ENCODE measurements around the gene GAPVD1.

DNA sequence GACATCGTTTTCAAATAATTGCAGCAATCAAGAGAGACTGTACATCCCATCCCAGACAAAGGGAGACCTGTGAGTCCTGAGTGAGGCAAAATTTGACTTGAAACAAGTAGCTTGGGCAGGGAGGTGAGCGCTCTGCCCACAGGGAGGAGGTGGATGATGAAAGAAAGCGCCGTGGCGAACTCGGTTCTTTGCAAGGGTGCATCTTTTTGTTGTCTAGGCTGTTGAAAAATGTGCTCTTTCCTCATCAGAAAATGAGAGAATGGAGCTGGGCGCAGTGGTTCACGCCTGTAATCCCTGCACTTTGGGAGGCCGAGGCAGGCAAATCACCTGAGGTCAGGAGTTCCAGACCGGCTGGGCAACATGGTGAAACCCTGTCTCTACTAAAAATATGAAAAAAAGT lies 150.5 kb downstream of the GAPVD1 start:
- TF ChIP-seq JAZF1 (CRISPR knock-in tag; IDR thresholded peaks at IDR 0.05), result no peak
- TF ChIP-seq CREB1 (CRISPR knock-in tag; IDR thresholded peaks at IDR 0.05), result no peak
- no peak for TF ChIP-seq E2F5 (CRISPR knock-in tag; IDR thresholded peaks at IDR 0.05)
- no peak for TF ChIP-seq NFYB (CRISPR knock-in tag; conservative IDR thresholded peaks at IDR 0.05; ENCODE audit: low read depth)
- no peak for TF ChIP-seq ETV6 (CRISPR knock-in tag; IDR thresholded peaks at IDR 0.05)
- TF ChIP-seq, protein P1, sequence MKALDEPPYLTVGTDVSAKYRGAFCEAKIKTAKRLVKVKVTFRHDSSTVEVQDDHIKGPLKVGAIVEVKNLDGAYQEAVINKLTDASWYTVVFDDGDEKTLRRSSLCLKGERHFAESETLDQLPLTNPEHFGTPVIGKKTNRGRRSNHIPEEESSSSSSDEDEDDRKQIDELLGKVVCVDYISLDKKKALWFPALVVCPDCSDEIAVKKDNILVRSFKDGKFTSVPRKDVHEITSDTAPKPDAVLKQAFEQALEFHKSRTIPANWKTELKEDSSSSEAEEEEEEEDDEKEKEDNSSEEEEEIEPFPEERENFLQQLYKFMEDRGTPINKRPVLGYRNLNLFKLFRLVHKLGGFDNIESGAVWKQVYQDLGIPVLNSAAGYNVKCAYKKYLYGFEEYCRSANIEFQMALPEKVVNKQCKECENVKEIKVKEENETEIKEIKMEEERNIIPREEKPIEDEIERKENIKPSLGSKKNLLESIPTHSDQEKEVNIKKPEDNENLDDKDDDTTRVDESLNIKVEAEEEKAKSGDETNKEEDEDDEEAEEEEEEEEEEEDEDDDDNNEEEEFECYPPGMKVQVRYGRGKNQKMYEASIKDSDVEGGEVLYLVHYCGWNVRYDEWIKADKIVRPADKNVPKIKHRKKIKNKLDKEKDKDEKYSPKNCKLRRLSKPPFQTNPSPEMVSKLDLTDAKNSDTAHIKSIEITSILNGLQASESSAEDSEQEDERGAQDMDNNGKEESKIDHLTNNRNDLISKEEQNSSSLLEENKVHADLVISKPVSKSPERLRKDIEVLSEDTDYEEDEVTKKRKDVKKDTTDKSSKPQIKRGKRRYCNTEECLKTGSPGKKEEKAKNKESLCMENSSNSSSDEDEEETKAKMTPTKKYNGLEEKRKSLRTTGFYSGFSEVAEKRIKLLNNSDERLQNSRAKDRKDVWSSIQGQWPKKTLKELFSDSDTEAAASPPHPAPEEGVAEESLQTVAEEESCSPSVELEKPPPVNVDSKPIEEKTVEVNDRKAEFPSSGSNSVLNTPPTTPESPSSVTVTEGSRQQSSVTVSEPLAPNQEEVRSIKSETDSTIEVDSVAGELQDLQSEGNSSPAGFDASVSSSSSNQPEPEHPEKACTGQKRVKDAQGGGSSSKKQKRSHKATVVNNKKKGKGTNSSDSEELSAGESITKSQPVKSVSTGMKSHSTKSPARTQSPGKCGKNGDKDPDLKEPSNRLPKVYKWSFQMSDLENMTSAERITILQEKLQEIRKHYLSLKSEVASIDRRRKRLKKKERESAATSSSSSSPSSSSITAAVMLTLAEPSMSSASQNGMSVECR (CRISPR knock-in tag; IDR thresholded peaks at IDR 0.05; ENCODE audit: borderline replicate concordance), result no peak
- TF ChIP-seq, protein P2, sequence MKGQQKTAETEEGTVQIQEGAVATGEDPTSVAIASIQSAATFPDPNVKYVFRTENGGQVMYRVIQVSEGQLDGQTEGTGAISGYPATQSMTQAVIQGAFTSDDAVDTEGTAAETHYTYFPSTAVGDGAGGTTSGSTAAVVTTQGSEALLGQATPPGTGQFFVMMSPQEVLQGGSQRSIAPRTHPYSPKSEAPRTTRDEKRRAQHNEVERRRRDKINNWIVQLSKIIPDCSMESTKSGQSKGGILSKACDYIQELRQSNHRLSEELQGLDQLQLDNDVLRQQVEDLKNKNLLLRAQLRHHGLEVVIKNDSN (CRISPR knock-in tag; IDR thresholded peaks at IDR 0.05), result no peak
- TF ChIP-seq CTCF (IDR thresholded peaks at IDR 0.05), result no peak
- TF ChIP-seq ATF2 (CRISPR knock-in tag; IDR thresholded peaks at IDR 0.05; ENCODE audit: borderline replicate concordance, low read depth), result no peak
- no peak for TF ChIP-seq TCF7 (CRISPR knock-in tag; IDR thresholded peaks at IDR 0.05; ENCODE audit: low read depth)
